ENCODE results near the gene OIT3. TPM values are rescaled to one million over a fixed set of nuclear protein-coding genes. Genes with fewer than 3 reads are reported as not detected.

Gene OIT3
- total and polyA plus RNA-seq, 7 experiments from 2014 or later = 0.49 TPM; not detected in 6

DNA sequence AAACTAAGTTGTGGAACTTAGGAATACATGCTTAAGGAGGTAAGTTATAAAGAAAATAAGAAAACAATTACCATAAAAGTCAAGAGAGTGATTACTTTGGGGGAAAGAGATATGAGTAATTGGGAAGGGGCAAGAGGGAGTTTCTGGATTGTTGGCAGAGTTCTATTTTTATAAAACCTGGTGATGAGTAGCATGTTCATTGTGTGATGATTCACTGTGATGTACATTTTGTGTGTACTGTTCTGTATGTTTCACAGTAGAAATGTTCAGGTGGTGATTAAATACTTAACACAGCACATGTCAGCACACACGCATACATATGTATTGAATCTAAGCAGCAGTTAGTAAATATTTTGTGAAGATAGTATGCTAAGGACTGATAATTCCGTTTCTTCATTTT is 9.7 kb upstream of the OIT3 start:
- H3K4me1 ChIP-seq (ENCODE audit: control insufficient read depth in 2 of 2, insufficient read depth in 2 of 2, low read length in 2 of 2) = peaks cover 0 to 6% of the 10 kb centered on the region in 2 donors

DNA sequence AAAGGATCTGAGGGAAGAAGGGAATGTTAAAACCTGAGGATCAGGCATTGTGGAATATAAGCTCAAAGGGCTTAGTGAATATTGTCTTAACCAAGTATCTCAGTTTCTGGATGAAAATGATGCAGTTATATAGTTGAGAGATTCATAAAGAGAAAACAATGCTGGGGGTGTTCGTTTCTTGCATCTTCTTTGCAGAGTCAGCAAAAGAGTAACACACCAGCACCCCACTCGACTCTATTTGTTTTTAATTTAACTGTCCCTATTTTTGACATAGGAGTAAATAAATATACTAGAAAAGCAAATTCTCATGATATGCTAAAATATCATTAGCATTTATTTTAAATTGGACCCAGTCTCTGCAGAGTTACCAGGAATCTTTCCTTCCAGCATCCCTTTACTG is 7.6 kb upstream of the OIT3 start:
- Histone ChIP-seq H3K9me3 (ENCODE audit: control insufficient read depth in 2 of 3, low read length in 3 of 3) (no peaks in the 10 kb centered on the region), H3K36me3 (ENCODE audit: control insufficient read depth in 2 of 3, insufficient read depth in 3 of 3, low read length in 3 of 3) (no peaks in the 10 kb centered on the region), H3K4me1 (ENCODE audit: control insufficient read depth in 2 of 2, insufficient read depth in 2 of 2, low read length in 2 of 2) (peaks cover 0 to 6% of the 10 kb centered on the region in 2 donors), H3K4me3 (ENCODE audit: low read length) (no peak overlapping the region), H3K27me3 (ENCODE audit: control insufficient read depth in 2 of 2, insufficient read depth in 2 of 2, low read length in 2 of 2) (no peaks in the 10 kb centered on the region), H3K27ac (ENCODE audit: low read depth, low read length) (no peak overlapping the region)
- POLR2A ChIA-PET = no interaction called here
- Mint-ChIP-seq H3K9me3 (peaks cover 0 to 19% (median 7%) of the 10 kb centered on the region in 11 donors), H3K4me1 (peaks cover 5 to 19% (median 12%) of the 10 kb centered on the region in 7 donors), H3K4me3 (no peak overlapping the region), H3K36me3 (peaks cover 9 to 46% (median 34%) of the 10 kb centered on the region in 5 donors), H3K27ac (peak overlapping the region in 1 of 9 donors; percentile 5), H3K27me3 (no peaks in the 10 kb centered on the region)
- CTCF ChIA-PET = no interaction called here
- intact Hi-C loops (cut with micrococcal nuclease) = no loop called here
- DNase-seq = no peak
- ATAC-seq = no peak

More for the DNA sequence above, 9.7 kb upstream of the OIT3 start:
- no peak overlapping the region for H3K4me3 ChIP-seq (ENCODE audit: low read length)
- peaks cover 5 to 19% (median 12%) of the 10 kb centered on the region in 7 donors for H3K4me1 Mint-ChIP-seq
- no peaks in the 10 kb centered on the region for H3K36me3 ChIP-seq (ENCODE audit: control insufficient read depth in 2 of 3, insufficient read depth in 3 of 3, low read length in 3 of 3)
- H3K9me3 Mint-ChIP-seq = peaks cover 0 to 24% (median 8%) of the 10 kb centered on the region in 11 donors
- ChIA-PET CTCF (no interaction called here), POLR2A (no interaction called here)
- DNase-seq (no peak), ATAC-seq (no peak)
- no peaks in the 10 kb centered on the region for H3K27me3 ChIP-seq (ENCODE audit: control insufficient read depth in 2 of 2, insufficient read depth in 2 of 2, low read length in 2 of 2)
- H3K27ac Mint-ChIP-seq = no peak overlapping the region
- H3K4me3 Mint-ChIP-seq = no peak overlapping the region
- intact Hi-C loops (cut with micrococcal nuclease) = no loop called here
- no peaks in the 10 kb centered on the region for H3K27me3 Mint-ChIP-seq
- H3K36me3 Mint-ChIP-seq = peaks cover 11 to 57% (median 44%) of the 10 kb centered on the region in 5 donors
- no peaks in the 10 kb centered on the region for H3K9me3 ChIP-seq (ENCODE audit: control insufficient read depth in 2 of 3, low read length in 3 of 3)
- no peak overlapping the region for H3K27ac ChIP-seq (ENCODE audit: low read depth, low read length)

DNA sequence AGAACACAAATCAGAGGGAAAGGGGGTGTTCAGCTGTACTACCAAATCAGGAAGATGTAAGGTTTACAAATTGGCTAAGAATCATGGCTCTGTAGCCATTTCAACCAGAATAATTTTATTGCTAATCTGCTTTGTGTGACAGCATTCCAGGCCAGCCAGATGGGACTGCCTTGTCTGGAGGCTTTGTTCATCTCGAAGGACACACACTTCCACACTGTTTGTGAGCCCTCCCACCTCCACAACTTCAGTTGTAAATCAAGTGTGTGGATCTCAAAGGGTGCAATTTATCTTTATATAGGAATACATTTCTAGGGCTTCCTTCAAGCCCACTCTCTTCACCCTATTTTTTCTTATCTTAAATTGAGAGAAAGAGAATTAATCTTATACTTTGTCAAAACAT is 6.9 kb upstream of the OIT3 start:
- Mint-ChIP-seq H3K36me3 (peaks cover 9 to 42% (median 34%) of the 10 kb centered on the region in 5 donors), H3K27ac (peak overlapping the region in 1 of 9 donors; percentile 27), H3K4me1 (peaks cover 5 to 19% (median 12%) of the 10 kb centered on the region in 7 donors), H3K4me3 (no peak overlapping the region), H3K9me3 (peaks cover 0 to 13% (median 5%) of the 10 kb centered on the region in 11 donors), H3K27me3 (no peaks in the 10 kb centered on the region)
- CTCF ChIA-PET = no interaction called here
- POLR2A ChIA-PET = no interaction called here
- DNase-seq (no peak), ATAC-seq (no peak)
- Histone ChIP-seq H3K9me3 (ENCODE audit: control insufficient read depth in 2 of 3, low read length in 3 of 3) (no peaks in the 10 kb centered on the region), H3K27me3 (ENCODE audit: control insufficient read depth in 2 of 2, insufficient read depth in 2 of 2, low read length in 2 of 2) (no peaks in the 10 kb centered on the region), H3K4me1 (ENCODE audit: control insufficient read depth in 2 of 2, insufficient read depth in 2 of 2, low read length in 2 of 2) (peaks cover 0 to 6% of the 10 kb centered on the region in 2 donors), H3K4me3 (ENCODE audit: low read length) (no peak overlapping the region), H3K27ac (ENCODE audit: low read depth, low read length) (no peak overlapping the region), H3K36me3 (ENCODE audit: control insufficient read depth in 2 of 3, insufficient read depth in 3 of 3, low read length in 3 of 3) (no peaks in the 10 kb centered on the region)
- intact Hi-C loops (cut with micrococcal nuclease) = no loop called here

DNA sequence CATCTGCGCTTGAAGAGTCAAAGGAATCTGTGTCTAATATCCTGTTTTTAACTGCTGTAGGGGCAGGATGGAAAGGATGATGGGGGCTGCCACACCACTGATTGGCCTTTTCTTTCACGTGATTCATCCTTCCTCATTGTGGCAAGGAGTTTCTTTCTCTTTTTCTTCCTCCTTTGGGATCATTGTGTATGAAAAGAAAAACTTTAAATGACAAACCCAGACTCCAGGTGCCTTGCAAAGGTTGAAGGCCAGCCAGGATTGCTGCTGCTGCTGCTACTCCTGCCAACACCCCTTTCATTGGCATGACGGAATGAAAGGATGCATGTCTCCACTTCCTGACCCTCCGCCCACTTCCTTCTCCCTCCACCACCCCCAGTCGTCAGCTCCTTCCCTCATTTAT is 6.5 kb upstream of the OIT3 start:
- POLR2A ChIA-PET = no interaction called here
- Mint-ChIP-seq H3K27me3 (no peaks in the 10 kb centered on the region), H3K4me1 (peaks cover 5 to 19% (median 12%) of the 10 kb centered on the region in 7 donors), H3K4me3 (peak overlapping the region in 7 of 10 donors; percentile 2 to 44 (median 11)), H3K9me3 (peaks cover 0 to 9% (median 4%) of the 10 kb centered on the region in 11 donors), H3K27ac (peak overlapping the region in 4 of 9 donors; percentile 25 to 63 (median 34)), H3K36me3 (peaks cover 9 to 38% (median 34%) of the 10 kb centered on the region in 5 donors)
- DNase-seq (no peak), ATAC-seq (no peak)
- Histone ChIP-seq H3K27ac (ENCODE audit: low read depth, low read length) (no peak overlapping the region), H3K36me3 (ENCODE audit: control insufficient read depth in 2 of 3, insufficient read depth in 3 of 3, low read length in 3 of 3) (no peaks in the 10 kb centered on the region), H3K9me3 (ENCODE audit: control insufficient read depth in 2 of 3, low read length in 3 of 3) (no peaks in the 10 kb centered on the region), H3K4me3 (ENCODE audit: low read length) (no peak overlapping the region), H3K4me1 (ENCODE audit: control insufficient read depth in 2 of 2, insufficient read depth in 2 of 2, low read length in 2 of 2) (peaks cover 0 to 6% of the 10 kb centered on the region in 2 donors), H3K27me3 (ENCODE audit: control insufficient read depth in 2 of 2, insufficient read depth in 2 of 2, low read length in 2 of 2) (no peaks in the 10 kb centered on the region)
- intact Hi-C loops (cut with micrococcal nuclease) = no loop called here
- CTCF ChIA-PET = no interaction called here

DNA sequence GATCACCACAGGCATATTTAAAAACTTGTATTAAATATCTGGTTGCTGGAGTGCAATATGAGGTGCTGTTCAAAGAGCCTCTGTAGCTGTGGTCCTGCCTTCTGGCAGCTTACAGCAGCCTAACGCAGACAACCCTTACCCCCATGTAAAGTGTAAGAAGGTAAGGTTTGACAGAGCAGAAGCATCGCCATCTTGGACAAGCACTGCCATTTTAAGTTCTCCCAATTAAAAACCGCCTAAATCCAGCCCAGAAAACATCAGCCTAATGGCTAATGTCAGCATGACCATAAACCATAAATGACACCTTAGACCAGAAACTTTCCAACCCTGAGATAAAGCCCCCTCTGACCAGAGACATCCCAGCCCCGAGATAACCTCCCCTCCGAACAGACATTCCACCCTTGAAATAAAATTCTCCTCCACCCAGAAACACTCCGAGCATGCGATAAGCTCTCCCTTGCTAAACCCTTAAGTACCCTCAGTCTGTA is 5.3 kb upstream of the OIT3 start:
- DNase-seq (no peak), ATAC-seq (no peak)
- intact Hi-C loops (cut with micrococcal nuclease) = no loop called here
- no peaks in the 10 kb centered on the region for H3K9me3 ChIP-seq (ENCODE audit: control insufficient read depth in 2 of 3, low read length in 3 of 3)
- Mint-ChIP-seq H3K9me3 (peaks cover 0 to 3% (median 0%) of the 10 kb centered on the region in 11 donors), H3K36me3 (peaks cover 9 to 29% (median 25%) of the 10 kb centered on the region in 5 donors), H3K27ac (peak overlapping the region in 2 of 9 donors; percentile 23 to 93), H3K27me3 (no peaks in the 10 kb centered on the region), H3K4me1 (peaks cover 5 to 19% (median 12%) of the 10 kb centered on the region in 7 donors), H3K4me3 (no peak overlapping the region)
- CTCF ChIA-PET = no interaction called here
- H3K27me3 ChIP-seq (ENCODE audit: control insufficient read depth in 2 of 2, insufficient read depth in 2 of 2, low read length in 2 of 2) = no peaks in the 10 kb centered on the region
- POLR2A ChIA-PET = no interaction called here
- H3K4me1 ChIP-seq (ENCODE audit: control insufficient read depth in 2 of 2, insufficient read depth in 2 of 2, low read length in 2 of 2) = peaks cover 0 to 6% of the 10 kb centered on the region in 2 donors
- no peak overlapping the region for H3K27ac ChIP-seq (ENCODE audit: low read depth, low read length)
- no peak overlapping the region for H3K4me3 ChIP-seq (ENCODE audit: low read length)
- H3K36me3 ChIP-seq (ENCODE audit: control insufficient read depth in 2 of 3, insufficient read depth in 3 of 3, low read length in 3 of 3) = no peaks in the 10 kb centered on the region

DNA sequence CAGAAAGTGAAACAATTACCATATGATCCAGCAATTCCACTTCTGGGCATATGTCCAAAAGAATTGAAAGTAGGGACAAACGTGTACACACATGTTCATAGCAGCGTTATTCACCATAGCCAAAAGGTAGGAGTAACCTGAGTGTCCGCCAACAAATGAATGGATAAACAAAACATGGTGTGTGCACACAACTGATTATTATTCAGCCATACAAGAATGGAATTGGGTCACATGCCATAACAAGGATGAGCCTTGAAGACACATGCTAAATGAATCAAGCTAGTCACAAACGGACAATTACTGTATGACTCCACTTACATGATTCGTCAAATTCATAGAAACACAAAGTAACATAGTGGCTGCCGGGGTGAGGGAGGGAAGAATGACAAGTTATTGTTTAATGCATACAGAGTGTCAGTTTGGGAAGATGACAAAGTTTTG is 4.1 kb upstream of the OIT3 start:
- CTCF ChIA-PET = no interaction called here
- no peak overlapping the region for H3K4me3 Mint-ChIP-seq
- Histone ChIP-seq H3K27me3 (ENCODE audit: control insufficient read depth in 2 of 2, insufficient read depth in 2 of 2, low read length in 2 of 2) (no peaks in the 10 kb centered on the region), H3K4me3 (ENCODE audit: low read length) (no peak overlapping the region), H3K27ac (ENCODE audit: low read depth, low read length) (no peak overlapping the region), H3K4me1 (ENCODE audit: control insufficient read depth in 2 of 2, insufficient read depth in 2 of 2, low read length in 2 of 2) (peaks cover 0 to 6% of the 10 kb centered on the region in 2 donors), H3K36me3 (ENCODE audit: control insufficient read depth in 2 of 3, insufficient read depth in 3 of 3, low read length in 3 of 3) (no peaks in the 10 kb centered on the region), H3K9me3 (ENCODE audit: control insufficient read depth in 2 of 3, low read length in 3 of 3) (no peaks in the 10 kb centered on the region)
- intact Hi-C loops (cut with micrococcal nuclease) = no loop called here
- ATAC-seq (no peak), DNase-seq (no peak)
- peaks cover 0 to 6% (median 3%) of the 10 kb centered on the region in 5 donors for H3K27me3 Mint-ChIP-seq
- H3K9me3 Mint-ChIP-seq = peaks cover 0 to 3% (median 0%) of the 10 kb centered on the region in 11 donors
- no peak overlapping the region for H3K27ac Mint-ChIP-seq
- H3K36me3 Mint-ChIP-seq = peaks cover 9 to 23% (median 18%) of the 10 kb centered on the region in 5 donors
- H3K4me1 Mint-ChIP-seq = peaks cover 5 to 19% (median 12%) of the 10 kb centered on the region in 7 donors
- POLR2A ChIA-PET = no interaction called here

DNA sequence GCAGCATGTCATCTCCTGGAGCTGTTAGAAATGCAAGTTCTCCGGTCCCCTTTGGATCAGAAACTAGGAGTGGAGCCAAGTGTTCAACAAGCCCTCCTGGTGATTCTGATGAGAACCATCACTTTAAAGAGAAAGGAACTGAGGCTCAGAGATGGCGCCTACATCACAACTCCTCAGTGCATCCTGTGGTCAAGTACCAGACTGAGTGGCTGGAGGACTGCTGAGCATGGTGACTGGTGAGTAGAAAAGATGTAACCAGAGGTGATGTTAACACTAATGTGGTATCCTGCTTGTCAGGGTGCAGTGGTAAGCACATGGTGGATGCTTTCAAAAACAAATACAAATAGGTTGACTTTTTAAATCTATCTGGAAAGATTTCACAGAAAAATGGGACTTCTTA is 3.5 kb upstream of the OIT3 start:
- Mint-ChIP-seq H3K36me3 (peaks cover 9 to 23% (median 17%) of the 10 kb centered on the region in 5 donors), H3K9me3 (peaks cover 0 to 3% (median 0%) of the 10 kb centered on the region in 11 donors), H3K27ac (peak overlapping the region in 1 of 9 donors; percentile 25), H3K27me3 (peaks cover 0 to 10% (median 7%) of the 10 kb centered on the region in 5 donors), H3K4me3 (no peak overlapping the region), H3K4me1 (peaks cover 5 to 19% (median 12%) of the 10 kb centered on the region in 7 donors)
- H3K4me1 ChIP-seq (ENCODE audit: control insufficient read depth in 2 of 2, insufficient read depth in 2 of 2, low read length in 2 of 2) = peaks cover 0 to 6% of the 10 kb centered on the region in 2 donors
- no peaks in the 10 kb centered on the region for H3K9me3 ChIP-seq (ENCODE audit: control insufficient read depth in 2 of 3, low read length in 3 of 3)
- H3K36me3 ChIP-seq (ENCODE audit: control insufficient read depth in 2 of 3, insufficient read depth in 3 of 3, low read length in 3 of 3) = no peaks in the 10 kb centered on the region
- no peak for DNase-seq
- no peak for ATAC-seq
- POLR2A ChIA-PET = no interaction called here
- no peaks in the 10 kb centered on the region for H3K27me3 ChIP-seq (ENCODE audit: control insufficient read depth in 2 of 2, insufficient read depth in 2 of 2, low read length in 2 of 2)
- no peak overlapping the region for H3K27ac ChIP-seq (ENCODE audit: low read depth, low read length)
- intact Hi-C loops (cut with micrococcal nuclease) = no loop called here
- CTCF ChIA-PET = no interaction called here
- no peak overlapping the region for H3K4me3 ChIP-seq (ENCODE audit: low read length)
